Neural cell (in vitro differentiated cells): ENCODE results near the gene CREB3L2.

ENCODE experiments used
- EZH2 ChIP-seq: fragments of 200-600, 300-800 bp; shearing (Covaris generic), sonication (generic); IDR thresholded peaks from 2 replicates; pipeline ENCODE4 v1.6.1; 2014; ENCODE audit warnings: antibody characterized with exemption, low read length, borderline replicate concordance, mild to moderate bottlenecking; ENCODE audit not compliant: insufficient read depth, poor library complexity, severe bottlenecking
- RAD21 ChIP-seq: fragments of 450-650 bp; conservative IDR thresholded peaks from 2 replicates; pipeline ENCODE4 v1.6.1; 2014; ENCODE audit warnings: antibody characterized with exemption, mild to moderate bottlenecking, moderate library complexity
- TF ChIP-seq, protein P1 (sequence below): fragments of 450-650 bp; IDR thresholded peaks from 2 replicates; pipeline ENCODE4 v1.5.1; 2014; ENCODE audit warnings: antibody characterized with exemption, mild to moderate bottlenecking, moderate library complexity; ENCODE audit not compliant: poor library complexity, severe bottlenecking
- TF ChIP-seq, protein P2 (sequence below): IDR thresholded peaks from 2 replicates; pipeline ENCODE4 v1.6.1; 2012; ENCODE audit warnings: borderline replicate concordance

DNA sequence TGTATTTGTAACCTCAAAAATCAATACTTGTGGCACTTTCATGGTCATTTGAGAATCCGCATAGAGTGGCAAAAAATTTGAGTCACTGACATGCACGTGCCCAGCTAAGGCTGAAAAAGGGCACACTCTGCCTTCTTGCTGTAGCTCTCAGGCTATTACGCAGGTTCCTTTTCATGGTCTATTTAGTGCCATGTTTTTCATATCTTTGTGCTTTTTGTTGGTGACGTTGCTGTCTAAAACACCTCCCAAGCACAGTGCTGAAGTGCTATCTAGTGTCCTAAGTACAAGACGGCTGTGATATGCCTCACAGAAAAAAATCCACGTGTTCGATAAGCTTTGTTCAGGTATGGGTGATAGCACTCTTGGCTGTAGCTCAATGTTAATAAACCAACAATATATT lies 50.9 kb downstream of the CREB3L2 start:
- TF ChIP-seq EZH2 (no peak), RAD21 (no peak)
- TF ChIP-seq, protein P1, sequence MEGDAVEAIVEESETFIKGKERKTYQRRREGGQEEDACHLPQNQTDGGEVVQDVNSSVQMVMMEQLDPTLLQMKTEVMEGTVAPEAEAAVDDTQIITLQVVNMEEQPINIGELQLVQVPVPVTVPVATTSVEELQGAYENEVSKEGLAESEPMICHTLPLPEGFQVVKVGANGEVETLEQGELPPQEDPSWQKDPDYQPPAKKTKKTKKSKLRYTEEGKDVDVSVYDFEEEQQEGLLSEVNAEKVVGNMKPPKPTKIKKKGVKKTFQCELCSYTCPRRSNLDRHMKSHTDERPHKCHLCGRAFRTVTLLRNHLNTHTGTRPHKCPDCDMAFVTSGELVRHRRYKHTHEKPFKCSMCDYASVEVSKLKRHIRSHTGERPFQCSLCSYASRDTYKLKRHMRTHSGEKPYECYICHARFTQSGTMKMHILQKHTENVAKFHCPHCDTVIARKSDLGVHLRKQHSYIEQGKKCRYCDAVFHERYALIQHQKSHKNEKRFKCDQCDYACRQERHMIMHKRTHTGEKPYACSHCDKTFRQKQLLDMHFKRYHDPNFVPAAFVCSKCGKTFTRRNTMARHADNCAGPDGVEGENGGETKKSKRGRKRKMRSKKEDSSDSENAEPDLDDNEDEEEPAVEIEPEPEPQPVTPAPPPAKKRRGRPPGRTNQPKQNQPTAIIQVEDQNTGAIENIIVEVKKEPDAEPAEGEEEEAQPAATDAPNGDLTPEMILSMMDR = no peak
- TF ChIP-seq, protein P2, sequence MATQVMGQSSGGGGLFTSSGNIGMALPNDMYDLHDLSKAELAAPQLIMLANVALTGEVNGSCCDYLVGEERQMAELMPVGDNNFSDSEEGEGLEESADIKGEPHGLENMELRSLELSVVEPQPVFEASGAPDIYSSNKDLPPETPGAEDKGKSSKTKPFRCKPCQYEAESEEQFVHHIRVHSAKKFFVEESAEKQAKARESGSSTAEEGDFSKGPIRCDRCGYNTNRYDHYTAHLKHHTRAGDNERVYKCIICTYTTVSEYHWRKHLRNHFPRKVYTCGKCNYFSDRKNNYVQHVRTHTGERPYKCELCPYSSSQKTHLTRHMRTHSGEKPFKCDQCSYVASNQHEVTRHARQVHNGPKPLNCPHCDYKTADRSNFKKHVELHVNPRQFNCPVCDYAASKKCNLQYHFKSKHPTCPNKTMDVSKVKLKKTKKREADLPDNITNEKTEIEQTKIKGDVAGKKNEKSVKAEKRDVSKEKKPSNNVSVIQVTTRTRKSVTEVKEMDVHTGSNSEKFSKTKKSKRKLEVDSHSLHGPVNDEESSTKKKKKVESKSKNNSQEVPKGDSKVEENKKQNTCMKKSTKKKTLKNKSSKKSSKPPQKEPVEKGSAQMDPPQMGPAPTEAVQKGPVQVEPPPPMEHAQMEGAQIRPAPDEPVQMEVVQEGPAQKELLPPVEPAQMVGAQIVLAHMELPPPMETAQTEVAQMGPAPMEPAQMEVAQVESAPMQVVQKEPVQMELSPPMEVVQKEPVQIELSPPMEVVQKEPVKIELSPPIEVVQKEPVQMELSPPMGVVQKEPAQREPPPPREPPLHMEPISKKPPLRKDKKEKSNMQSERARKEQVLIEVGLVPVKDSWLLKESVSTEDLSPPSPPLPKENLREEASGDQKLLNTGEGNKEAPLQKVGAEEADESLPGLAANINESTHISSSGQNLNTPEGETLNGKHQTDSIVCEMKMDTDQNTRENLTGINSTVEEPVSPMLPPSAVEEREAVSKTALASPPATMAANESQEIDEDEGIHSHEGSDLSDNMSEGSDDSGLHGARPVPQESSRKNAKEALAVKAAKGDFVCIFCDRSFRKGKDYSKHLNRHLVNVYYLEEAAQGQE = no peak
